Stimulated activated CD8-positive, alpha-beta memory T cell treated with anti-CD3 and anti-CD28 coated beads, Interleukin-12 subunit alpha, Interleukin-12 subunit beta, amount 100 ng/mL, for 24 hours (primary cell): ENCODE measurements around the gene HRC.
"Not testable (repeated sequence)": the region's sequence is repeated elsewhere in the genome, so short reads cannot be mapped to it uniquely, and the experiment has no call there.

Experiments used
- DNase-seq: peaks from one replicate; pipeline ENCODE4 v3.0.0-alpha.2; 2020; ENCODE audit errors: extremely low read depth

Gene HRC

DNA sequence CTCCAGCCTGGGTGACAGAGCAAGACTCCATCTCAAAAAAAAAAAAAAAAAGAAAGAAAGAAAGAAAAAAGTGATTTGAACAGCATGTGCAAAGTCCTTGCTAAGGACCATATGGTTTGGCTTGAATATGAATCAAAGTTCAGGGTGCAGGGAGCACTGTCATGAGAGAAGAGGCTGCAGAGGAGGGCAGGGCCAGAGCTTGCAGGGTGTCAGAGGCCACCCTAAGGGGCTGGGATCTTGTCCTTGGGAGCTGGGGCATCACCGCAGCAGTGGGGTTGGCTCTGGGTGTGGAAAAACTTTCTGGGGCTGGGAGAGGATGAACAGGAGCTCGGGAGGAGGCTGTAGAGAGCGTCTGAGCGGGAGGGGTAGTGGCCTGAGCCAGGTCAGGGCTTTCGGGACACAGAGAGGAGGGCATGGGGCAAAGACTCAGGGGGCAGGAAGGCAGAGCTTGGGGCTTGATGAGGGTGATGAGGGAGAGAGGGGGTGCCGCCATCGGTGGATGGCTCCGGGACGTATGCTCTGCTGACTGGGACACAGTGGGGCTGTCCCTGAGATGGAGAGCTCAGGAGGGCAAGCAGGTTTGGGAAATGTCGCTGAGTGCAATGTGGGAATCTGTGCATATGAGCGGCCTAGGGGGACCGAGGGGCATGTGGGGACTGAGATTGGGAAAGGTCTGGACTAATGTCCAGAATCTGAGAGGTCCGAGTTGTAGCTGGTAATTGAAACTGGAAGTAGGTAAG, 5.4 kb upstream of the HRC start:
- no peak for DNase-seq

DNA sequence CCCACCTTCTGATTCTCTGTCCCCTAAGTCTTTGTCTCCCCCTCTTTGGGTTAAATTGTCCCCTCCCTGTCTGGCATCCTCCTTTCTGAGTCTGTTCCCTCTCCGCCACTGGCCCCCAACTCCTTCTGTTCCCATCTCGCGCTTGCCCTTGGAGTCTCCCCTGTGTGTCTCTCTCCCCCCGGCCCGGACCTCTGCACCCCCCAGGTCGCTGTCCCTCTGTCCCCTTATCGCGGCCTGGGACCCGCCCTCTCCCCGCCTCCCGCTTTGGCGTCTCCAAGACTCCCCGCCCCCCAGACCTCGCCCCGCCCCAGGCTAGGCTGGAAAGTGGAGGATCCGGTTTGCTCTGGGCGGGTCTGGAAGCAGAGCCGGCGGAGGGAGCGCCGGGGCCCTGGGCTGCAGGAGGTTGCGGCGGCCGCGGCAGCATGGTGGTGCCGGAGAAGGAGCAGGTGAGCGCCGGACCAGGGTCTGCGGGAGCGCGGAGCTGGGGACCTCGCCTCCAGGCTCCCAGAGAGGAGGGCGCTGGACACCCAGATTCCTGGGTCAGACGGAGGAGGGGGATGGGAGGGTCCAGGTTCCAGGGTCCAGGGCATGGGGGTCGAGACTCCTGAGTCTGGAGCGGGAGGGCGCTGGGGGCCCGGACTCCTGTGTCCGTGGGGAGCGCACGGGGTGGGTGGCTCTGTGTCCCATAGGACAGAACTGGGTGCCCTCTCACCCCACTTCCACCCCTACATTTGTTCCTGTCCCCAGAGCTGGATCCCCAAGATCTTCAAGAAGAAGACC, 2.4 kb upstream of the HRC start, which contains the start of gene TRPM4:
TSS of gene TRPM4 (plus strand) at position 348 of the 780 bp plus-strand sequence. CDS start at position 423, 75 bp downstream.
- DNase-seq = no peak

DNA sequence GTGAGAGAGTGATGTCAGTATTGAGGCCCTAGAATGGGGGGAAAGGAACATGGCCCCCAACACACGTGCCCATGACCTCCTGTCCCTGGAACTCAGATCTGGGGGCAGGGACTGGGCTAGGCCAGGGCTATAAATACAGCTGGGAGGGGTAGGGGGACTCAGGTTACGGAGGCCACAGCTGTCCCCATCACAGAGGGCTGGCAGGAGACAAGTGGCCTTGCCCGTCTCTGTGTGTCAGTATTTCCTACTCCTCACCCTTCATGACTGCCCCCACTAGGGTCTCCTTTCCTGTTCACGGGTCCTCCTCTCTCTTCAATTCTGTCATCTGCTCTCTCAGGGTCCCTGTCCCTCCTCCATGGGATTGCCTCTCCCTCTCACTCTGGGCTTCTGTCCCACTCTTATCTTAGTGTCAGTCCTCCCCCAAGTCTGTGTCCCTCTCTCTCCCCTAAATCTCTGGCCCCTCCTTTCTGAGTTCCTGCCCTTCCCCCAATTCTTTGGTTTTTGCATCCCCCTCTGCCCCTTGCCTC, 687 bp upstream of the HRC start:
- DNase-seq = no peak

DNA sequence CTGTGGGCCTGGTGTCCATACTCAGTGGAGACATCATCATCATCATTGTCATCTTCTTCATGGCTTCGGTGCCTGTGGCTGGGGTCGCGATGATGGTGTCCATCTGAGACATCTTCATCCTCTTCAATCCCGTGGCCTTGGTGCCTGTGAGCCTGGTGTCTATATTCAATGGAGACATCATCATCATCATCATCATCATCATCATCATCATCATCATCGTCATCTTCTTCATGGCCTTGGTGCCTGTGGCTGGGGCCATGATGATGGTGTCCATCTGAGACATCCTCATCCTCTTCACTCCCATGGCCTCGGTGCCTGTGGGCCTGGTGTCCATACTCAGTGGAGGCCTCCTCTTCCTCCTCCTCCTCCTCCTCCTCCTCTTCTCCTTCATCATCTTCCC, 917 bp downstream of the HRC start:
- no peak for DNase-seq

DNA sequence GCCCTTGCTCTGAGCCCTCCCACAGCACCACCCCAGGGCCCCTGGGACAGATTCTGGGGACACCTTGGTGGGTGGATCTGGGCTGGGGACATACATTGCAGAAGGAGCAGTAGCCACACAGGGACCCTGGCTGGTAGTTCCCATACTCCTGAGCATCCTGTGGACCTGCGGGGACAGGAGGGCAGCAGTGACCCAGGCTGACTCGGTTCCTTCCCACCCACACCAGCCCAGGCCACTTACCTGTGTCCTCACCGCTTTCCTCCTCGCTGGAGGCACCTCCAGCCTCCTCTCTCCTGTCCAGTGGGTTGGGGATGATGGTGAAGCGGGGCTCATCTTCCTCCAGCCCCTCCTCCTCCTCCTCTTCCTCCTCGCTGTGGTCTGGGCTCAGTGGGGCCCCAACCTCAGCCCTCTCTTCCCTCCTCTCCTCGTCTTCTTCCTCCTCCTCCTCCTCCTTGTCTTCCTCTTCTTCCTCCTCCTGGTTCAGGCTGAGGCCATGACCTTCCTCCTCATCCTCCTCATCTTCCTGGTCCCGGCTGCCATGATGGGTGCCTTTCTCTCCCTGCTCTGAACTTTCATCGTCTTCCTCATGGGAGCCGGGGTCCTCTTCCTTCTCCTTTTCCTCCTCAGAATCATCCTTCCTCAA, 1.9 kb downstream of the HRC start:
- DNase-seq = no peak

DNA sequence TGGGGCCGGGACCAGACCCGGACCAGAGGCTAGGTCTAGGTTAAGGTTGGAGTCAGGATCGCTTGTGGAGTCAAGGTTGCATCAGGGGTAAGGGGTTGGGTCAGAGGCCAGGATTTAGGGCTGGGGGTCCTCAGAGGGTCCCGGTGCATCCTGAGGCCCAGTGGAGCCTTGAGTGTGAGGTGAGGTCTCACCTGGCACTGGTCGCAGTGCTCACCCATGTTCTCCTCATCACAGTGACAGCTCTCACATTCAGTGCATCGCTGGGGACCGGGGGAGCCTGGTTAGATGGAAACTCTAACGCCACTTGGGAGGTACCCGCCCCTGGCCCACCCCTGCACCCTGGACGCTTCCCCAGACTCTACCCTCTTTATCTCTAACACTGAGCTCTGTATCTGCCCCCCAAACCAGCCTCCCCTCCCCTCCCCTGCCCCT, 3.1 kb downstream of the HRC start:
- no peak for DNase-seq

DNA sequence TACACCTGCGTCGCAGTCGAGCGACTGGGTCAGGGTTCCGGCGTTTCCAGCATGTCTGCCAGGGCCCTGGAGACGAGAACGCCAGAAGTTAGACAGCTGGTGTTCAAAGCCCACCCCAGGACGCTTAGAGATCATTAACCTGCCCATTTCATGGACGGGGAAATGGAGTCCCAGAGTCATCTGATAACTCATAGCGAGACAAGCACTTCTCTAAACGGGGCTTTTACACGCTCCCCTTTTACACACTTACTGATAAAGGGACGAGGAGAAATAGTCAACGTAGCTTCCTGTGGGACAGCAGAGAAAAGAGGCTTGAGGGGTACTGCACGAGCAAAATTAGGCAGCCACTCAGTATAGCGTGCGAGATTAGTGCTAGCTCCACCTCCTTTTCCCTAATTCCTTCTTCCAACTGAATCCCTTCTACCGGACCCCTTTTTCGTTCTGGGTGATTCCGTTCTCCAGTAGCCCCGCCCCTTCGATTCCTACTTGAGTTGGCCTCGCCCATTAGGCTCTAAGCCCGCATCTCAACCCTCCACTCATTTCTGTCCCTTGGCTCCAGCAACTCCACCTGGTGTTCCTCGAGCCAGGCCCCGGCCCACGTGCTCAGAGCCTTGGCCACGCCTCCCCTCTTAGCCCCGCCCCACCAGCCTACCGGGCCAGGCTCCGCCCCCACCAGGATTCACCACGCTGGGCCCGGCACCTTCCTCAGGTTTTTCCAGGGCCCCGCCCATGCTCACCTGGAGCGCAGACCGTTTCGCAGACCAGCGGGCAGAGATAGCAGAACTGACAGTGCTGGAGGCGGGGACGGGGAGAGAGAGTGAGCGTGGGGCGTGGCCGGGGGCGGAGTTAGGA, 3.7 kb downstream of the HRC start:
- no peak for DNase-seq

DNA sequence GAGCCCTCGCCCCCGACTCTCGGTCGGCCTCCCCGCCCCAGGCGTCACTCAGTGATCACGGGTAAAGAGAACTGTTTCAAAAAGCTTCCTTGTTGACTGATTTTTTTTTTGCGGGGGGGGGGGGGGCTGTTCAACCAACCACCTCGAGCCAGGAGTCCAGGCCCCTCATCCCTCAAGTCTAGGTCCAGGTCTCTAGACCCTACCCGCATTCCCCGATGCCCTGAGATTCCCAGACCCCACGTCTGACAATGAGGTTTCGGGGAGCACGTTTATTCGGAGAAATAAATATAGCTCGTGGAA, 4.3 kb downstream of the HRC start:
- DNase-seq = no peak

DNA sequence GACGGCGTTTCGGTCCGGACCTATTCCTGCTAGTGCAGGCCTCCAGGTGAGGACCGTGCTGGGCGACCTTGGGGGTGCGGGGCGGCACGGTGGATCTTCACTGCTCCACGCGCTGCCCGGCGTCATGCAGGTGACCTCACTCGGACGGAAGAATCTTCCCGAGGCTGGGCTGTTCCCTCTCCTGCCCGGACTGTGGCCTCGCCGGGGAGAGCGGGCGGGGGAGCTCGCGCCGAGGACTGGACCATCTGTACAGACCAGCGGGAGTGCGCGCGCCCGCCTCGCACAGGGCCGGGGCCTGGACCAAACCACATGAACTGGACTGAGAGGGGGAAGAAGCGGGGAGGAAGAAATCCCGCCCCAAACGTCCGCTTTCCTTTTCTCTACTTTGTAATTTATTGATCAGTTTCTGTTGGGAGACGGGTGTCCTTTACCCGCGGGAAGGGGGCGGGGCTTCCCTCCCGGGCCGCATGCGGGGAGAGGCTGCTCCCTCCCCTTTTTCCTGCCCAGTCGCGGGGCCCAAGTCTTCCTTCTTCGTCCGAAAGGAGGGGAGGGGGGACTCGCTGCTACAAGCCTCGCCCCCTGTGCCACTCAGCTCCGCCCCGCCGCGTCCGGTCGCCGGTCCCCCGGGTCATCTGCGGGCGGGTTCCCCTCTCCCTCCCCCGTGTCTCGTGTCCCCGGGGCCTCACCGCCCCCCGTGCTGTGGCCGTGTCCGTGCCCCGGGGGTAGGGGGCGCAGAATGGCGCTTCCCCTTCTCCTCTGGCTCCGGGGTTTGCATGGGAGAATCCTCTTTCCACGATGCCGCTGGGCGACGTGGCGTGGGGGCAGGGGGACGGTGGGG, 4.9 kb downstream of the HRC start:
- no peak for DNase-seq

DNA sequence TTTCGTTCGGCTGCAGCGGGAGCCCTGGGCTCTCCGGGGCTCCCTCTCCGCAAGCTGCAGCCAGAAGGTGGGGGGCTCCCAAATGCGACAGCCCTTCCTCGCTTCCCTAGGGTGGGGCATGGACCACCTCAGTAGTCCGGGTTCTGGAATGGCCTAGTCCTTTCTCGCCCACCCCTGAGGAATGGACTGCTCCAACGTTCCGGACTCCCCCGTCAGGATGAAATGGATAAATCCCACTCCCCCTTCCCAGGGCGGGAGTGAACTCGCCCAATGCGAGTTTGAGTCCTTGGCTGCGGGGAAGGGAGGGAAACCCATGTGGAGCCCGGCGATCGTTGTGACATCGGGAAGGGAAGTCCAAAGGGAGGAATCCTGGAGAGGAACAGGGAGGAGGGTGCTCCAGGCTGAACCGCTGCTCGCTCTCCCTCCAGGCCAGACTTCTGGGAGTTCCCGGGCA, 5.5 kb downstream of the HRC start:
- DNase-seq = no peak

DNA sequence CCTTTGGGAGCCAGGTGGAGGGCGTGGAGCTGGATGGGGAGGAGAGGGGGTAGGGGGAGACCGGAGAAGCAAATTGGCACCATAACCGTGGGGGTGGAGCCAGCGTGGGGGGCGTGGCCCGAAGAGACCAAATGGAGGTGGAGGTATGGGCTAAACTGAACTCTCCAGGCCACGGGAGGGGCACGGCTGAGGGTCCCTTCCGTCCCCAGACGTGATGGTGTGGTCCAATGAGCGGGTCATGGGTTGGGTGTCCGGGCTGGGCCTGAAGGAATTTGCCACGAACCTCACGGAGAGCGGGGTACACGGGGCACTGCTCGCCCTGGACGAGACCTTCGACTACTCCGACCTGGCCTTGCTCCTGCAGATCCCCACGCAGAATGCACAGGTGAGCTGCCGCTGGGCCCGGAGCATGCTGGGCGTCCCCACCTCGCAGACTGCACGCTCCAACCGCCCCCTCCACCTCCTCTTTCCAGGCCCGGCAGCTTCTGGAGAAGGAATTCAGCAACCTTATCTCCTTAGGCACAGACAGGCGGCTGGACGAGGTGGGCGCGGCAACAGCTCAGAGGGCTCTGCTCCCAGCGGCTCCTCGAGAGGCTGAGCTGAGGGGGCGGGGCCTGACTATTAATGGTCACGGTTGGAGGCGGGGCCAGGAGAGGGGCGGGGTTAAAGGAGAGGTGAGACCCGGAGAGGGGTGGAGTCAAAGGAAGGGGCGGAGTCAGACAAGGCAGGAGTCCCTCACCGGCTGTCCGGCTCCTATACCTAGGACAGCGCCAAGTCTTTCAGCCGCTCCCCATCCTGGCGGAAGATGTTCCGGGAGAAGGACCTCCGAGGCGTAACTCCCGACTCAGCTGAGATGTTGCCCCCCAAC, 6.2 kb downstream of the HRC start:
- peak; percentile 56 for DNase-seq

DNA sequence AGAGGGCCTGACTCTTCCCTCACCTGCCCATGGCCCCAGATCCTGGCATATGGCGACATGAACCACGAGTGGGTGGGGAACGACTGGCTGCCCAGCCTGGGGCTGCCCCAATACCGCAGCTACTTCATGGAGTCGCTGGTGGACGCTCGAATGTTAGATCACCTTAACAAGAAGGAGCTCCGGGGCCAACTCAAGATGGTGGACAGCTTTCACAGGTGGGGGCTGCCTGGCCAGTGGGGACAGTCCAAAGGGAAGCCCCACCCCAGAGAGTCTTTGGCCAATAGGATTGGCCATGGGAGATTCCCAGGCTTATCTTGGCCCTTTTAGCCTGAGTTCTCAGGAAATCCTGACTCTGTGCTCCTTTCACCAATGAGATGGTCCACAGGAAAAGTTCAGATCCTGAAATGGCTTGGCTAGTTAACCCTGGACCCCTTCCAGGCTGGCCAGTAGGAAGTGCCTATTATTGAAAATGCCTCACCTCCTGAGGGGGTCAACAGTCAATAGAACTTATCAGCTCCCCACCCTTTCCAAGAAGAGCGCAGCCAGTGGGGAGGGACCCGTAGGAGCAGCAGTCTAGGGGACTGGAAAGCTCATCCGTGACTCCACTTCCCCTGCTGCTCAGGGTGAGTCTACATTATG, 7.0 kb downstream of the HRC start:
- no peak for DNase-seq

DNA sequence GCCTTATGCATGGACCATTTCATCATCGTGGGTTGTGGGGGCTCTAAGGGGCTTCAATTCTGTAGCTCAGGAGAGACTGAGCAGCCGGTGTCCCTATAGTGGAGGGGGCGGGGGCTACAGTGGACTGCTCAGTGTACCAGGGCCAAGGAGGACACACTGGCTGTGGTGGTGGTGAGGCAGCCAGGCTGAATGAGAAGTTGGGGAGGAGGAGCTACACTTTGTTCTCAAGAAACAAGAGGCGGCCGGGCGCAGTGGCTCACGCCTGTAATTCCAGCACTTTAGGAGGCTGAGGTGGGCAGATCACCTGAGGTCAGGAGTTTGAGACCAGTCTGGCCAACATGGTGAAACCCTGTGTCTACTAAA, 8.8 kb downstream of the HRC start:
- DNase-seq = not testable (repeated sequence)

DNA sequence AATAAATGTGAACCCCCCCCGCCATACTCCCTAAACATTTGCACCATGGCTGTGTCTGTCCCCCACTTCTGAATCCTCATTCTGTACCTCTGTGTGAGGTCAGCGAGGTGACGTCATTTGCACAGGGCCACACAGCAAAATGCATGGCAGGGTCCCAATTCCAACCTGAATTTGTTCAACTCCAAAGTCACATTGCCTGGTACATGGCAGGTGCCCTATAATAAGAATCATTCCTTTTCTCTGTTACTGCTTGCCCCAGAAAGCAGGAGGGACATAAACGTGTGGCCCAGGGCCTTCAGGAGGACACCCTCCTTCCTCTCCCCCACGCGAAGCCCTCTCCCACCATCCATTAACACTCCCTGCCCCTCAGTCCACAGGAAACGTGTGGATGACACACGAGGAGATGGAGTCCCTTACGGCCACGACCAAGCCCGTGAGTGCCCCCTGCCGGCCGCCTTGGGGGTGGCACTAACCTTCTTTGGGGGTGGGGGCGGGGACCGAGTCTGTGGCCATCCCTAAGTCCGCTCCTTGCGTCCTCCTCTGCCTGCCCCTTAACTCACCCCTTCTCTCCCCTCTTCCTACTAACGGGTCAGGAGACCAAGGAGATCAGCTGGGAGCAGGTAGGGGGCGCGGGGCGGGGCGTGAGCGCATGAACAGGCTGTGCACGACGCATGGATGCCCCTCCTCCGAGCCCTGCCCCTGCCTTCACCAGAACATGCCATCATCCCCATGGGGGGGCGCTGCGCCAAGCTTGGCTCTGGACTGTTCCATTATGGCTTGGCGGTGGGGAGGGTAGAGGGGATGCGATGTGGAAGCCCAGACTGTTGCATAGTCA, 9.4 kb downstream of the HRC start:
- peak; percentile 35 for DNase-seq

DNA sequence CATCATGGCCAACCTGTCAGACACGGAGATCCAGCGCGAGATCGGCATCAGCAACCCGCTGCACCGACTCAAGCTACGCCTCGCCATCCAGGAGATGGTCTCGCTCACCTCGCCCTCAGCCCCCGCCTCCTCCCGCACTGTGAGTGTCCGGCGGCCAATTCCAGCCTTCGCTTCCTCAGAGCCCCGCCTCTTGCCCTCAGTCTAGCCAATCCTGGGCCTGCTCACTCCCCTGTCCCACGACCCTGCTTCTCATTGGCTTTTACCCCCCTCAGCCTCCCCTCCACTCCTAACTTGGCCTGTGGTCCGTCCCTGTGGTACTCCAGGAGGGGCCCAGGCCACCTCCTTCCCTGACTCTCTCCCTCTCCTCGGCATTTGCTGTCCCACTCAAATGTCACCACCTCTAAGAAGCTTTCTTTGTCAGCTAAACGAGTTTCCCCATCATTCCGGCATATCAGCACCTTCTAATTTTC, 12.3 kb downstream of the HRC start:
- DNase-seq = peak; percentile 37

DNA sequence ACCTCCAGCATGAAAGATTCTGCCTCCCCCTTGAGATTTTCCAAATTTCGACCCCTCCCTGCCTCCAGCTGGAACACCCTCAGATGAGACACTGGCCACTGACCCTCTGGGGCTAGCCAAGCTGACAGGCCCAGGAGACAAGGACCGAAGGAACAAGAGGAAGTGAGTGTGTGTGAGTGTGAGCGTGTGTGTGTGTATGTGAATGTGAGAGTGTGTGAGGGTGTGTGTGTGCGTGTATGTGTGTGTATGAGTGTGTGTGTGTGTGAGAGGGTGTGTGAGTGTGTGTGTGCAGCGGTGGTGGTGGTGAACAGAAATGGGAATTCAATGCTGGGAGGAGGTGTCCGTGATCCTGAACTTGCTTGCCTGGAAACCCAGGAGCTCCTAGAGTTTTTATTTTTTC, 13.8 kb downstream of the HRC start:
- DNase-seq = no peak

DNA sequence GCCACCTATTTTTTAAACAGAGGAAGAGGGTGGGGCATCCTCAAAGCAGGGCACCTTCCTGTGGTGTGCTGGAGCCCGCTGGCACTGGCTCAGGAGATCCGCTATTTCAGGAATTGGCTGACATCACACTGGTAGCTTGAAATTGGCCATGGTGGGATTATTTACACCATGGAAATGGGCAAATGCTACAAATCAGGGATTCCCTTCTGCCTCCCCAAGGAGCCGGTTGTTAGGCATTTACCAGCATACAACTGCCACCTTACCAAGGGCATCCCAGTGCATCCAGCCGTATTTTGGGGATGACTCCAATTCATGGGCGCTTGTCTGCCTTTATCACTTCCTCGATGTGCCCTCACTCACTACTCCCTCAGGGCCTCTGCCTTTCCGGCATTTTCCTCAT, 14.2 kb downstream of the HRC start:
- DNase-seq = no peak

DNA sequence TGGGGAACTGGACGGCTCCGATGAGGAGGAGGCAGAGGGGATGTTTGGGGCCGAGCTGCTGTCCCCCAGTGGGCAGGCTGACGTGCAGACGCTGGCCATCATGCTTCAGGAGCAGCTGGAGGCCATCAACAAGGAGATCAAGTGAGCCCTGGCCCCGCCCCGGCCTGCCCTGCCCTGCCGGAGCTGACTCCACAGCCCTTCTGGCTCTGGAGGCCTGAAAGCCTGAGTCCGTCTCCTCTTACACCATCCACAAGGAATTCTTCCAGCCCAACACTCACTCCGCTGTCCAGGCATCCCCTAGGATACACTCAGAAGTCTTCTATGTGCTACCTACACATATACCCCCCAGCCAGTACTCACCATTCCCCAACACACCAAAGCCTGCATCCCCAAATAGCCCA, 18.4 kb downstream of the HRC start:
- DNase-seq = no peak
